SU-DHL-6 (cell line): ENCODE data around the gene METRN.

Source experiments
- EZH2phosphoT487 ChIP-seq: fragments of 200-600 bp; sonication (generic), shearing (Covaris generic); conservative IDR thresholded peaks from 2 replicates; pipeline ENCODE4 v1.6.1; 2018; ENCODE audit warnings: mild to moderate bottlenecking, antibody characterized with exemption, low read length, moderate library complexity, mixed read lengths
- TF ChIP-seq, protein P1 (sequence below): fragments of 200-600 bp; sonication (generic); IDR thresholded peaks from one replicate; pipeline ENCODE4 v1.5.1; 2017; ENCODE audit warnings: antibody characterized with exemption, mild to moderate bottlenecking, low read length, moderate library complexity; ENCODE audit not compliant: insufficient read depth, poor library complexity, severe bottlenecking

DNA sequence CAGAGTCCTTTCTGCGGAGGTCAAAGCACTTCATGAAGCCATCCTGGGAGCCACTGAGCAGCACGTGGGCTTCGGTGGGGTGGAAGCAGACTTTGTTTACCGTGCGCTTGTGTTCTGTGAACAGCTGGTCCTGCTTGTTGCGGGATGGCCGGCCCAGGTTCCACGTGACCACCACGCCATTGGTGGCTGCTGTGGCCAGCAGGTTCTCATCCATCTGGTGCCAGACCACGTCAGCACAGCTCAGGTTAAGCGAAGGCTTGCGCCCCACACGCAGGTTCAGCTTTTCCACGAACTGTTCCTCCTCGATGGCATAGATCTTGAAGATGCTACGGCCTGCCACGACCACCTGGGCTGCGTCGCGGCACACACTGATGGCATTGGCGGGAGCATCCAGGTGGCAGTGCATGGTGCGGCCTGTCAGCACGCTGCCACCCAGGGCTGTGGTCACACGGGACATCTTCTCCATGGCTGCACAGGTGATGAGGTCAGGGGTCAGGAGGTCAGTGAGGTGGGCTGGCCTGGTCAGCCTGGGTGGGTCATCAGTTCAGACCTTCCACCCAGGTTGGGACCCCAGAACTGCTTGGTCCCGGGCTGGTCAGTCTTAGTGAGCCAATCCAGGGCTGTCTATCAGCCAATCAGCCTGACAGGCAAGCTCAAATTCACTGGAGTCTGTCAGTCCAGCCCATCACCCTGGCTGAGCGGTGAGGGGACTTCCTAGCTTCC lies 25.6 kb upstream of the METRN start:
- TF ChIP-seq, protein P1, sequence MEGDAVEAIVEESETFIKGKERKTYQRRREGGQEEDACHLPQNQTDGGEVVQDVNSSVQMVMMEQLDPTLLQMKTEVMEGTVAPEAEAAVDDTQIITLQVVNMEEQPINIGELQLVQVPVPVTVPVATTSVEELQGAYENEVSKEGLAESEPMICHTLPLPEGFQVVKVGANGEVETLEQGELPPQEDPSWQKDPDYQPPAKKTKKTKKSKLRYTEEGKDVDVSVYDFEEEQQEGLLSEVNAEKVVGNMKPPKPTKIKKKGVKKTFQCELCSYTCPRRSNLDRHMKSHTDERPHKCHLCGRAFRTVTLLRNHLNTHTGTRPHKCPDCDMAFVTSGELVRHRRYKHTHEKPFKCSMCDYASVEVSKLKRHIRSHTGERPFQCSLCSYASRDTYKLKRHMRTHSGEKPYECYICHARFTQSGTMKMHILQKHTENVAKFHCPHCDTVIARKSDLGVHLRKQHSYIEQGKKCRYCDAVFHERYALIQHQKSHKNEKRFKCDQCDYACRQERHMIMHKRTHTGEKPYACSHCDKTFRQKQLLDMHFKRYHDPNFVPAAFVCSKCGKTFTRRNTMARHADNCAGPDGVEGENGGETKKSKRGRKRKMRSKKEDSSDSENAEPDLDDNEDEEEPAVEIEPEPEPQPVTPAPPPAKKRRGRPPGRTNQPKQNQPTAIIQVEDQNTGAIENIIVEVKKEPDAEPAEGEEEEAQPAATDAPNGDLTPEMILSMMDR: no peak
- TF ChIP-seq EZH2phosphoT487: no peak
